Activated CD8-positive, alpha-beta T cell treated with anti-CD3 and anti-CD28 coated beads for 36 hours (primary cell): ENCODE results near the gene MSRB1. TPM values are rescaled to one million over a fixed set of nuclear protein-coding genes. Genes with fewer than 3 reads are reported as not detected.

ENCODE experiments used
- ATAC-seq: fragments of 200-7000 bp; cut with Tn5 transposase; one replicate; pipeline ENCODE4 v1.10.0; 2021; ENCODE audit warnings: mild to moderate bottlenecking, moderate library complexity
- CTCF ChIA-PET: fragments of 350-600 bp; sonication (Branson Sonifier 250); formaldehyde crosslinking; loops from one replicate; lab custom pipeline; 2021; ENCODE audit warnings: antibody characterized with exemption; lab: Charles Lee
- POLR2A ChIA-PET: fragments of 350-600 bp; sonication (Branson Sonifier 250); formaldehyde crosslinking; loops from one replicate; lab custom pipeline; 2021; ENCODE audit warnings: antibody characterized with exemption; lab: Charles Lee
- DNase-seq: peaks from one replicate; pipeline ENCODE4 v3.0.0-alpha.2; 2020
- H3K27ac Mint-ChIP-seq: one replicate; pipeline ENCODE4 v1.8.0; 2021; ENCODE audit warnings: mild to moderate bottlenecking, mixed read lengths
- H3K27me3 Mint-ChIP-seq: one replicate; pipeline ENCODE4 v1.8.0; 2021; ENCODE audit warnings: mixed read lengths
- H3K36me3 Mint-ChIP-seq: one replicate; pipeline ENCODE4 v1.8.0; 2021; ENCODE audit warnings: low read depth, mixed read lengths
- H3K4me1 Mint-ChIP-seq: one replicate; pipeline ENCODE4 v1.8.0; 2021; ENCODE audit warnings: low read depth, mixed read lengths
- H3K4me3 Mint-ChIP-seq: one replicate; pipeline ENCODE4 v1.8.0; 2021; ENCODE audit warnings: mild to moderate bottlenecking, moderate library complexity, mixed read lengths
- H3K9me3 Mint-ChIP-seq: one replicate; pipeline ENCODE4 v1.8.0; 2021; ENCODE audit warnings: mixed read lengths
- CTCF ChIP-seq: fragments of 200-600 bp; IDR thresholded peaks from one replicate; pipeline ENCODE4 v1.8.0; 2022; ENCODE audit warnings: antibody characterized with exemption, mild to moderate bottlenecking
- intact Hi-C: fragments of 100-400 bp; cut with micrococcal nuclease; formaldehyde crosslinking; loops from one replicate; pipeline ENCODE4 v1.10.0; 2022
- total RNA-seq, 2 experiments: library from RNA; stranded (reverse); gene quantifications; one replicate each; pipeline ENCODE4 v1.2.3, GENCODE V29; 2021

MSRB1 gene
- total RNA-seq, 2 experiments from 2014 or later, result 15.5 to 18.1 TPM

- no peak overlapping the region for H3K4me3 Mint-ChIP-seq
- H3K36me3 Mint-ChIP-seq, result peaks cover 28% of the 10 kb centered on the region
- no peak for ATAC-seq
- no peak overlapping the region for H3K27ac Mint-ChIP-seq
- ChIA-PET POLR2A (interaction anchor here (2.4 to 29.2 kb wide), 4 partner anchors 11 to 175 kb away, joined by 8 to 505 read pairs (median 14); partner anchors contain the start of genes NDUFB10, RNF151, RPS2 and SYNGR3), CTCF (no interaction called here)
- peaks cover 13% of the 10 kb centered on the region for H3K4me1 Mint-ChIP-seq
- DNase-seq, result peak; percentile 52
- intact Hi-C loops, result no loop called here
- no peak for TF ChIP-seq CTCF
- no peaks in the 10 kb centered on the region for H3K9me3 Mint-ChIP-seq
- H3K27me3 Mint-ChIP-seq, result peaks cover 29% of the 10 kb centered on the region
Observed at GRCh38 chr16:1979271-1980029, 36.5 kb upstream of the MSRB1 start.

GRCh38 chr16:1978476-1979120 is 35.6 kb upstream of the MSRB1 start:
- Mint-ChIP-seq H3K4me3 (no peak overlapping the region), H3K9me3 (no peaks in the 10 kb centered on the region), H3K27ac (no peak overlapping the region), H3K4me1 (peaks cover 15% of the 10 kb centered on the region), H3K36me3 (peaks cover 34% of the 10 kb centered on the region), H3K27me3 (peaks cover 29% of the 10 kb centered on the region)
- DNase-seq, result no peak
- no peak for ATAC-seq
- POLR2A ChIA-PET, result interaction anchor here (0.7 to 29.2 kb wide), 4 partner anchors 9 to 17 kb away, joined by 3 to 505 read pairs (median 12); partner anchors contain the start of genes NDUFB10, RNF151, RPS2 and TBL3
- intact Hi-C loops, result no loop called here
- CTCF ChIA-PET, result no interaction called here
- TF ChIP-seq CTCF, result no peak

GRCh38 chr16:1977875-1978268 is 34.9 kb upstream of the MSRB1 start:
- ChIA-PET CTCF (no interaction called here), POLR2A (interaction anchor here (1.1 to 29.2 kb wide), 3 partner anchors 10 to 18 kb away, joined by 3 to 505 read pairs (median 20); partner anchors contain the start of genes NDUFB10, RNF151, RPS2 and TBL3)
- Mint-ChIP-seq H3K4me3 (no peak overlapping the region), H3K4me1 (peaks cover 16% of the 10 kb centered on the region), H3K9me3 (no peaks in the 10 kb centered on the region), H3K27ac (no peak overlapping the region), H3K36me3 (peaks cover 37% of the 10 kb centered on the region), H3K27me3 (peaks cover 26% of the 10 kb centered on the region)
- intact Hi-C loops, result no loop called here
- no peak for DNase-seq
- no peak for TF ChIP-seq CTCF
- no peak for ATAC-seq

GRCh38 chr16:1976951-1977874 is 34.2 kb upstream of the MSRB1 start:
- peaks cover 19% of the 10 kb centered on the region for H3K27me3 Mint-ChIP-seq
- H3K4me1 Mint-ChIP-seq, result peaks cover 20% of the 10 kb centered on the region
- intact Hi-C loops, result no loop called here
- ATAC-seq (no peak), DNase-seq (no peak)
- H3K9me3 Mint-ChIP-seq, result no peaks in the 10 kb centered on the region
- TF ChIP-seq CTCF, result no peak
- ChIA-PET CTCF (no interaction called here), POLR2A (interaction anchor here (1.1 to 29.2 kb wide), 3 partner anchors 10 to 19 kb away, joined by 3 to 505 read pairs (median 20); partner anchors contain the start of genes NDUFB10, RNF151, RPS2 and TBL3)
- no peak overlapping the region for H3K27ac Mint-ChIP-seq
- H3K36me3 Mint-ChIP-seq, result peaks cover 39% of the 10 kb centered on the region
- no peak overlapping the region for H3K4me3 Mint-ChIP-seq
